Mesendoderm (in vitro differentiated cells): ENCODE results near the gene ZNF785.
A peak's percentile ranks its signal among the peaks of the same experiment; 100 is the strongest.

Experiments used
- DNase-seq: peaks from one replicate; pipeline ENCODE4 v3.0.0; 2013
- H2AK5ac ChIP-seq: 2 replicates; pipeline ENCODE4 v1.6.1; 2013; ENCODE audit warnings: low read length, inconsistent platforms
- H2BK120ac ChIP-seq: 2 replicates; pipeline ENCODE4 v1.6.1; 2013; ENCODE audit warnings: low read depth, mild to moderate bottlenecking, low read length, moderate library complexity, mixed read lengths
- H2BK15ac ChIP-seq: replicated peaks from 2 replicates; pipeline ENCODE4 v1.6.1; 2013; ENCODE audit warnings: low read depth, mild to moderate bottlenecking, moderate library complexity
- H2BK5ac ChIP-seq: 2 replicates; pipeline ENCODE4 v1.6.1; 2013; ENCODE audit warnings: low read length, inconsistent platforms
- H3K18ac ChIP-seq: 2 replicates; pipeline ENCODE4 v1.6.1; 2013; ENCODE audit warnings: mild to moderate bottlenecking, low read length, mixed read lengths
- H3K23ac ChIP-seq: one replicate; pipeline ENCODE4 v1.6.1; 2013; ENCODE audit warnings: low read length
- H3K27ac ChIP-seq: 2 replicates; pipeline ENCODE4 v1.5.1; 2013; ENCODE audit warnings: low read depth, mild to moderate bottlenecking, inconsistent platforms, low read length, moderate library complexity
- H3K27me3 ChIP-seq: 2 replicates; pipeline ENCODE4 v1.6.1; 2013; ENCODE audit warnings: low read length, control low read depth, mild to moderate bottlenecking, inconsistent platforms; ENCODE audit not compliant: insufficient read depth, poor library complexity
- H3K36me3 ChIP-seq: 2 replicates; pipeline ENCODE4 v1.6.1; 2013; ENCODE audit warnings: low read length, inconsistent platforms; ENCODE audit not compliant: control insufficient read depth, insufficient read depth
- H3K4ac ChIP-seq: one replicate; pipeline ENCODE4 v1.6.1; 2013; ENCODE audit warnings: low read depth, mild to moderate bottlenecking, low read length, moderate library complexity
- H3K4me1 ChIP-seq: 2 replicates; pipeline ENCODE4 v1.6.1; 2013; ENCODE audit warnings: low read depth, low read length, inconsistent platforms; ENCODE audit not compliant: control insufficient read depth
- H3K4me2 ChIP-seq: 2 replicates; pipeline ENCODE4 v1.6.1; 2013; ENCODE audit warnings: low read length
- H3K4me3 ChIP-seq: 2 replicates; pipeline ENCODE4 v1.5.1; 2013; ENCODE audit warnings: mild to moderate bottlenecking, low read length
- H3K56ac ChIP-seq: one replicate; pipeline ENCODE4 v1.6.1; 2013; ENCODE audit warnings: low read length
- H3K79me1 ChIP-seq: 2 replicates; pipeline ENCODE4 v1.6.1; 2013; ENCODE audit warnings: low read length, inconsistent platforms
- H3K79me2 ChIP-seq: 2 replicates; pipeline ENCODE4 v1.6.1; 2013; ENCODE audit warnings: mild to moderate bottlenecking, low read length; ENCODE audit not compliant: control insufficient read depth, insufficient read depth
- H3K9ac ChIP-seq: 2 replicates; pipeline ENCODE4 v1.6.1; 2013; ENCODE audit warnings: low read length, inconsistent platforms
- H4K5ac ChIP-seq: one replicate; pipeline ENCODE4 v1.6.1; 2013; ENCODE audit warnings: low read length
- H4K8ac ChIP-seq: one replicate; pipeline ENCODE4 v1.6.1; 2013; ENCODE audit warnings: low read depth, mild to moderate bottlenecking, control low read depth, low read length, moderate library complexity
- WGBS: extraction: QIAGEN DNeasy Blood & Tissue Kit; methylation state at CpG from one replicate; pipeline ENCODE4 v1.1.7; 2013; ENCODE audit warnings: low lambda C conversion rate, missing lambda C conversion rate; ENCODE audit not compliant: insufficient coverage; ENCODE audit errors: extremely low coverage; 5-methylcytosine and 5-hydroxymethylcytosine counted together

Gene ZNF785

GRCh38 chr16:30615358-30616091, 30.0 kb upstream of the ZNF785 start:
- no peaks in the 10 kb centered on the region for H3K79me1 ChIP-seq
- H2AK5ac ChIP-seq: no peak overlapping the region
- H3K27ac ChIP-seq: no peak overlapping the region
- H3K27me3 ChIP-seq: no peaks in the 10 kb centered on the region
- H3K56ac ChIP-seq: no peak overlapping the region
- H2BK15ac ChIP-seq: no peak overlapping the region
- no peak overlapping the region for H4K8ac ChIP-seq
- H3K9ac ChIP-seq: no peak overlapping the region
- no peak overlapping the region for H3K4me3 ChIP-seq
- no peak overlapping the region for H2BK5ac ChIP-seq
- H4K5ac ChIP-seq: no peak overlapping the region
- no CpG with 5 or more reads among the region's 12 CpGs for WGBS
- DNase-seq: peak; percentile 80
- H3K79me2 ChIP-seq: no peaks in the 10 kb centered on the region
- H3K4me1 ChIP-seq: no peaks in the 10 kb centered on the region
- H3K36me3 ChIP-seq: no peaks in the 10 kb centered on the region
- no peak overlapping the region for H2BK120ac ChIP-seq
- no peak overlapping the region for H3K4ac ChIP-seq
- no peak overlapping the region for H3K18ac ChIP-seq
- H3K23ac ChIP-seq: no peak overlapping the region
- no peak overlapping the region for H3K4me2 ChIP-seq

- Histone ChIP-seq H3K23ac (no peak within 1 kb of the TSS), H3K79me1 (peaks cover 1% of the 10 kb centered on the region), H3K36me3 (no peaks in the 10 kb centered on the region), H2BK120ac (no peak within 1 kb of the TSS), H2AK5ac (no peak within 1 kb of the TSS), H3K4me1 (peaks cover 1% of the 10 kb centered on the region), H3K56ac (peak within 1 kb of the TSS; percentile 97), H3K27me3 (no peaks in the 10 kb centered on the region), H2BK5ac (peak within 1 kb of the TSS; percentile 16), H4K8ac (peak within 1 kb of the TSS; percentile 95), H3K18ac (peak within 1 kb of the TSS; percentile 85), H3K27ac (peak within 1 kb of the TSS; percentile 52), H4K5ac (no peak within 1 kb of the TSS), H2BK15ac (no peak within 1 kb of the TSS), H3K4me3 (peak within 1 kb of the TSS; percentile 87), H3K9ac (peak within 1 kb of the TSS; percentile 97), H3K4me2 (peak within 1 kb of the TSS; percentile 16), H3K79me2 (no peaks in the 10 kb centered on the region), H3K4ac (peak within 1 kb of the TSS; percentile 94)
- no CpG with 5 or more reads among the region's 63 CpGs for WGBS
- peak; percentile 100 for DNase-seq
These were observed 24.7 kb upstream of the ZNF785 start, which contains the start of gene ZNF689 for GRCh38 chr16:30609926-30610839. ZNF689 (minus strand) TSS chr16:30610389; CDS start chr16:30610041, 348 bp downstream.

DNA sequence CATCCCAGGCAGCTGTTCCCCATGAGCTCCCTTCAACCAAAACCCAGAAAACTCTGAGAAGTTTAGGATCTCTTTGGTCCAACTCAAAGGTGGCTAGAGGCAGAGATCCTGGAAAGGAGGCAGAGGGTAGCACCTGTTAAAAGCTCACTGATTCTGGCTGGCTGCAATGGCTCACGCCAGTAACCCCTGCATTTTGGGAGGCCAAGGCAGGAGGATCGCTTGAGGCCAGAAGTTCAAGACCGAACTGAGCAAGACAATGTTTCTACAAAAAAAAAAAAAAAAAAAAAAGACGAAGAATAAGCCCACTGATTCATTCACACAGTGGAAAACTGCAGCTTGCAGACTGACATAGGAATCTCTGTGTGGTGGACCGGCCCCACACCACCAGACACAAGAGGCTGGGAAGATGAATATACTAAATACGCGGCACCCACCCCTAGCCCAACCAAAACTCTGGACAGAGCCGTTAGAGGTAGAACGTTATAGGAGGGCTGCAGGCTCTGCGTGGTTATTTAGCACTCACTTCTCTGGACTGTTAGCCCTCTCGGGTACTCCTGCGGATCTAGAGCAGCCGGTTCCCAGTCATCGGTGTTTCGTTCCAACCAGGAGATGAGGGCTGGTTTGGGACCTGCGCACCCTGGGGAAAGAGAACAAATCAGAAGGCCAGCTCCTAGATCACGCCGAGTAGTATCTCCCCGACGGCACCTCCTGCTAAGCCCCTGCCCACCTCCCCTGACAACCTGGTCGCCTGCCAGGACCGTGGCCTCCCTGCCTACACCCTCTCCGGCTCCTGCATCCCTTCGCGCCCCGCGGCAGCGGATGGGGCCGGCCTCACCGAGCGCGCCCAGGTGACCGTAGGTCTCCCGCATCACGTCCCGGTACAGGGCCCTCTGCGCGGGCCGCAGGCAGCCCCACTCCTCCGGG, 23.8 kb upstream of the ZNF785 start:
- no peaks in the 10 kb centered on the region for H3K27me3 ChIP-seq
- H3K27ac ChIP-seq: peak overlapping the region; percentile 52
- DNase-seq: peak; percentile 67
- peak overlapping the region; percentile 85 for H3K18ac ChIP-seq
- H2BK120ac ChIP-seq: no peak overlapping the region
- peak overlapping the region; percentile 97 for H3K9ac ChIP-seq
- peak overlapping the region; percentile 94 for H3K4ac ChIP-seq
- peak overlapping the region; percentile 97 for H3K56ac ChIP-seq
- H3K4me3 ChIP-seq: peak overlapping the region; percentile 87
- H3K36me3 ChIP-seq: no peaks in the 10 kb centered on the region
- no CpG with 5 or more reads among the region's 40 CpGs for WGBS
- no peak overlapping the region for H2BK15ac ChIP-seq
- no peaks in the 10 kb centered on the region for H3K79me2 ChIP-seq
- H3K4me1 ChIP-seq: peaks cover 1% of the 10 kb centered on the region
- peaks cover 1% of the 10 kb centered on the region for H3K79me1 ChIP-seq
- H4K8ac ChIP-seq: no peak overlapping the region
- no peak overlapping the region for H2BK5ac ChIP-seq
- H3K23ac ChIP-seq: peak overlapping the region; percentile 45
- H2AK5ac ChIP-seq: no peak overlapping the region
- peak overlapping the region; percentile 16 for H3K4me2 ChIP-seq
- H4K5ac ChIP-seq: no peak overlapping the region

GRCh38 chr16:30606004-30606403, 20.5 kb upstream of the ZNF785 start:
- H3K27me3 ChIP-seq: no peaks in the 10 kb centered on the region
- no peak overlapping the region for H3K4ac ChIP-seq
- H3K4me1 ChIP-seq: peaks cover 1% of the 10 kb centered on the region
- H3K36me3 ChIP-seq: peaks cover 11% of the 10 kb centered on the region
- no peak overlapping the region for H2BK5ac ChIP-seq
- no peak overlapping the region for H3K18ac ChIP-seq
- H3K27ac ChIP-seq: no peak overlapping the region
- H3K56ac ChIP-seq: no peak overlapping the region
- peaks cover 1% of the 10 kb centered on the region for H3K79me1 ChIP-seq
- no CpG with 5 or more reads among the region's 3 CpGs for WGBS
- H4K8ac ChIP-seq: no peak overlapping the region
- no peak overlapping the region for H3K4me3 ChIP-seq
- H3K4me2 ChIP-seq: no peak overlapping the region
- H2BK120ac ChIP-seq: no peak overlapping the region
- H4K5ac ChIP-seq: no peak overlapping the region
- no peak overlapping the region for H3K9ac ChIP-seq
- DNase-seq: no peak
- H3K23ac ChIP-seq: no peak overlapping the region
- no peak overlapping the region for H2AK5ac ChIP-seq
- no peak overlapping the region for H2BK15ac ChIP-seq
- no peaks in the 10 kb centered on the region for H3K79me2 ChIP-seq

DNA sequence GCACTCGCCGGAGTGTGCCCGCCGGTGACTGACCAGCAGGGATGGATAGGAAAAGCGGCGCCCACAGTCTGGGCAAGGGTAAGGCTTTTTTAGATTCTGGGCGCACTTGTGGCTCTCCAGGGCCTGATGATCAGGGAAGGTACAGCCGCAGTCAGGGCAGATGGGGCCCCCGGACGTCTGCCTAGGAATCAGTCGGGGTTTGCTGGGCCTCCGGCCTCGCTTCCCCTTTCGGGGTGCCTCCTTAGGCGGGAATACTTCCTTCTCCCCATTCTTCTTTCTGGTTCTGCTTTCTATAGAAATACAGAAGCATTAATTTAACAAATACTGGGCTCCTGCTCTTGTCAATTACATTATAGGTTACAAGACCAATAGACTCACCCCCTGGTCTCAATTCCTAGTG, 19.7 kb upstream of the ZNF785 start:
- Histone ChIP-seq H3K27me3 (no peaks in the 10 kb centered on the region), H2AK5ac (no peak overlapping the region), H3K56ac (no peak overlapping the region), H2BK120ac (no peak overlapping the region), H3K9ac (no peak overlapping the region), H3K4me2 (no peak overlapping the region), H3K4me1 (peaks cover 1% of the 10 kb centered on the region), H4K8ac (no peak overlapping the region), H3K36me3 (peaks cover 11% of the 10 kb centered on the region), H2BK15ac (no peak overlapping the region), H3K23ac (no peak overlapping the region), H3K79me1 (peaks cover 1% of the 10 kb centered on the region), H3K4me3 (no peak overlapping the region), H4K5ac (no peak overlapping the region), H3K4ac (no peak overlapping the region), H3K18ac (no peak overlapping the region), H3K79me2 (no peaks in the 10 kb centered on the region), H3K27ac (no peak overlapping the region), H2BK5ac (no peak overlapping the region)
- no CpG with 5 or more reads among the region's 15 CpGs for WGBS
- DNase-seq: no peak
